Ishikawa (cell line): Measurements from ENCODE around the gene PRKCH.

Experiments used
- FOXM1 ChIP-seq: IDR thresholded peaks from 2 replicates; pipeline ENCODE4 v1.6.1; 2012; ENCODE audit warnings: low read depth, borderline replicate concordance
- RAD21 ChIP-seq: IDR thresholded peaks from 2 replicates; pipeline ENCODE4 v1.6.1; 2012; ENCODE audit warnings: low read depth
- USF1 ChIP-seq: IDR thresholded peaks from 2 replicates; pipeline ENCODE4 v1.6.1; 2012

- TF ChIP-seq RAD21 (no peak), USF1 (no peak), FOXM1 (no peak)
Measured at GRCh38 chr14:61385002-61385685, 63.8 kb downstream of the PRKCH start.
